ENCODE data around the gene RDH14.

RDH14 gene

GRCh38 chr2:18566145-18566769 lies 5.8 kb upstream of the RDH14 start:
- DNase-seq (ENCODE audit: low spot score): no peak

- no peak for DNase-seq (ENCODE audit: low spot score)
These were observed 288 bp upstream of the RDH14 start for GRCh38 chr2:18560797-18561085.

- no peak for DNase-seq (ENCODE audit: low spot score)
These were observed 872 bp downstream of the RDH14 start for GRCh38 chr2:18559531-18560030.

GRCh38 chr2:18558458-18558857 lies 2.0 kb downstream of the RDH14 start:
- DNase-seq (ENCODE audit: low spot score): no peak

- no peak for DNase-seq (ENCODE audit: low spot score)
These were observed 3.3 kb downstream of the RDH14 start for GRCh38 chr2:18557121-18557520.

- DNase-seq (ENCODE audit: low spot score): no peak
These were observed 7.9 kb downstream of the RDH14 start for GRCh38 chr2:18552351-18553077.

GRCh38 chr2:18551623-18552022 lies 8.8 kb downstream of the RDH14 start:
- DNase-seq (ENCODE audit: low spot score): no peak

- DNase-seq (ENCODE audit: low spot score): no peak
These were observed 9.3 kb downstream of the RDH14 start for GRCh38 chr2:18551169-18551568.

- DNase-seq (ENCODE audit: low spot score): no peak
These were observed 10.0 kb downstream of the RDH14 start for GRCh38 chr2:18550433-18550832.

GRCh38 chr2:18549083-18549482 lies 11.4 kb downstream of the RDH14 start:
- no peak for DNase-seq (ENCODE audit: low spot score)

GRCh38 chr2:18548621-18549020 lies 11.8 kb downstream of the RDH14 start:
- DNase-seq (ENCODE audit: low spot score): no peak

GRCh38 chr2:18546567-18546966 lies 13.9 kb downstream of the RDH14 start:
- no peak for DNase-seq (ENCODE audit: low spot score)

- no peak for DNase-seq (ENCODE audit: low spot score)
These were observed 15.1 kb downstream of the RDH14 start for GRCh38 chr2:18545384-18545783.

GRCh38 chr2:18544171-18544570 lies 16.3 kb downstream of the RDH14 start:
- no peak for DNase-seq (ENCODE audit: low spot score)

GRCh38 chr2:18540872-18541271 lies 19.6 kb downstream of the RDH14 start:
- no peak for DNase-seq (ENCODE audit: low spot score)

GRCh38 chr2:18536697-18537096 lies 23.8 kb downstream of the RDH14 start:
- DNase-seq (ENCODE audit: low spot score): no peak

- DNase-seq (ENCODE audit: low spot score): no peak
These were observed 24.4 kb downstream of the RDH14 start for GRCh38 chr2:18536100-18536499.

GRCh38 chr2:18531194-18531593 lies 29.3 kb downstream of the RDH14 start:
- DNase-seq (ENCODE audit: low spot score): no peak

- DNase-seq (ENCODE audit: low spot score): no peak
These were observed 32.6 kb downstream of the RDH14 start for GRCh38 chr2:18527822-18528221.

- no peak for DNase-seq (ENCODE audit: low spot score)
These were observed 33.1 kb downstream of the RDH14 start for GRCh38 chr2:18527326-18527725.

- DNase-seq (ENCODE audit: low spot score): no peak
These were observed 34.0 kb downstream of the RDH14 start for GRCh38 chr2:18526429-18526828.

GRCh38 chr2:18525852-18526251 lies 34.6 kb downstream of the RDH14 start:
- no peak for DNase-seq (ENCODE audit: low spot score)

GRCh38 chr2:18525236-18525635 lies 35.2 kb downstream of the RDH14 start:
- no peak for DNase-seq (ENCODE audit: low spot score)

Measured in hematopoietic multipotent progenitor cell treated with erythropoietin and hydrocortisone succinate and interleukin-3 and kit ligand, for 17 days (in vitro differentiated cells).